Smooth muscle cell (in vitro differentiated cells): ENCODE results near the gene TIE1. TPM values are rescaled to one million over a fixed set of nuclear protein-coding genes. Genes with fewer than 3 reads are reported as not detected.

Source experiments
- DNase-seq: peaks from one replicate; lab custom pipeline; 2025; ENCODE audit not compliant: unreplicated experiment; lab: John Stamatoyannopoulos, UW
- H2AFZ ChIP-seq: fragments of 200-600 bp; sonication (generic); 2 replicates; pipeline ENCODE4 v1.6.0; 2016; ENCODE audit warnings: antibody characterized with exemption, low read depth, mild to moderate bottlenecking
- H3F3A ChIP-seq: fragments of 200-600 bp; sonication (generic); 2 replicates; pipeline ENCODE4 v1.6.0; 2017; ENCODE audit warnings: antibody characterized with exemption, low read depth
- H3K27ac ChIP-seq: fragments of 200-600 bp; sonication (generic); 2 replicates; pipeline ENCODE4 v1.5.1; 2016; ENCODE audit warnings: low read depth, mild to moderate bottlenecking
- H3K27me3 ChIP-seq: fragments of 200-600 bp; sonication (generic); 2 replicates; pipeline ENCODE4 v1.6.1; 2016; ENCODE audit warnings: low read depth, mild to moderate bottlenecking
- H3K36me3 ChIP-seq: fragments of 200-600 bp; sonication (generic); 2 replicates; pipeline ENCODE4 v1.5.1; 2016; ENCODE audit warnings: low read depth
- H3K4me1 ChIP-seq: fragments of 200-600 bp; sonication (generic); 2 replicates; pipeline ENCODE4 v1.5.1; 2016; ENCODE audit warnings: low read depth
- H3K4me2 ChIP-seq: fragments of 200-600 bp; sonication (generic); 2 replicates; pipeline ENCODE4 v1.6.0; 2016; ENCODE audit warnings: mild to moderate bottlenecking
- H3K4me3 ChIP-seq: fragments of 200-600 bp; sonication (generic); 2 replicates; pipeline ENCODE4 v1.5.1; 2016; ENCODE audit warnings: mild to moderate bottlenecking
- H3K79me2 ChIP-seq: fragments of 200-600 bp; sonication (generic); 2 replicates; pipeline ENCODE4 v1.6.0; 2016; ENCODE audit warnings: low read depth, mild to moderate bottlenecking
- H3K9ac ChIP-seq: fragments of 200-600 bp; sonication (generic); 2 replicates; pipeline ENCODE4 v1.6.0; 2016; ENCODE audit warnings: low read depth
- H3K9me3 ChIP-seq: fragments of 200-600 bp; sonication (generic); replicated peaks from 2 replicates; pipeline ENCODE4 v1.5.1; 2016; ENCODE audit warnings: low read depth
- H4K20me1 ChIP-seq: fragments of 200-600 bp; sonication (generic); 2 replicates; pipeline ENCODE4 v1.6.0; 2016; ENCODE audit warnings: low read depth
- CTCF ChIP-seq: fragments of 200-600 bp; sonication (generic); IDR thresholded peaks from 2 replicates; pipeline ENCODE4 v1.5.1; 2017; ENCODE audit warnings: borderline replicate concordance, mild to moderate bottlenecking, antibody characterized with exemption; ENCODE audit not compliant: insufficient read depth, poor library complexity, severe bottlenecking
- WGBS: methylation state at CpG from one replicate; pipeline ENCODE4 v1.1.7; 2016; ENCODE audit warnings: low lambda C conversion rate; 5-methylcytosine and 5-hydroxymethylcytosine counted together
- polyA plus RNA-seq: library from polyadenylated mRNA; unstranded; fragments of >200 nt; fragmentation: Nextera tagmentation; extraction: Ambion mirVana; gene quantifications from 2 replicates; pipeline ENCODE4 v1.2.1, GENCODE V29; 2016
- total RNA-seq: library from RNA; depleted of rRNA; stranded (reverse); fragments of >200 nt; gene quantifications from 2 replicates; pipeline ENCODE4 v1.2.3, GENCODE V29; 2014

TIE1 gene
- total and polyA plus RNA-seq, 2 experiments from 2014 or later: 0.18 to 0.73 TPM

DNA sequence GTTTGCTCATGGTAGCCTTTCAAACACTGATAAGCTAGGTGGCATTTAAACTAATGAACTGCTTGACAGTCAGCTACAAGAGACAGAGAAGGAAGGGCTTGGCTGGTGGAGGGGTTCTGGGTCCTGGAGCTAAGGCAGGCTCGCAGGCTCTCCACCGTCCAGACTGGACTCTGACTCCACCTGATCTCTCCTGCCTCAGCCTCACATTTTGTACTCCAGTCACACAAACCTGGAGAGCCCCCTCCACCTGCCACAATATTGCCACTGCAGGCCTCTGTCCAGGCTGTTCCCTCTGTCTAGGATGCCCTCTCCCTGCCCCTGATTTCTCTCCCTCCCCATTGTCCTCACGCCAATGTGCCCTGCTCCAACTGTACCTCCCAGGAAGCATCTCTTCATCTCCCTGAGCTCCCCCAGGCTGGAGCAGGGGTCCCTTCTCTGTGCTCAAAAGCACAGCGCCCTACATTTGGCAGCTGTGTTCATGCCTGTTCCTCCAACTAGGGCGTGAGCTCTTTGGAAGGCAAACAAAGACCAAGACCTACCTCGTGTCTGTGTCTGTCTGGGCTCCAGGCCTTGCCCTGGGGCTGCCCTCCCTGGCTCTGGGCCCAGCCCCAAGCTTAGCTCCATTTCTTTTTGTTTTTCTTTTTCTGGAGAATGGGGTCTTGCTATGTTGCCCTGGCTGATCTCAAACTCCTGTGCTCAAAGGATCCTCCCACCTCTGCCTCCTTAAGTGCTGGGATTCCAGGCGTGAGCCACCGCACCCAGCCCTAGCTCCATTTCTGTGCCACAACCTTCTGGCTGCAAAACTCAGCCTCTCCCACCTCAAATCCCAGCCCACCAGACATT is 2.9 kb downstream of the TIE1 start:
- no peaks in the 10 kb centered on the region for H3K36me3 ChIP-seq
- no peak for TF ChIP-seq CTCF
- H3K9ac ChIP-seq: no peak overlapping the region
- no peak for DNase-seq
- H3K4me3 ChIP-seq: no peak overlapping the region
- H3K27ac ChIP-seq: no peak overlapping the region
- no peaks in the 10 kb centered on the region for H3K4me1 ChIP-seq
- H2AFZ ChIP-seq: no peak overlapping the region
- 85% methylated on average over 8 of the region's 8 CpGs for WGBS
- no peak overlapping the region for H3K4me2 ChIP-seq
- H3K27me3 ChIP-seq: no peaks in the 10 kb centered on the region
- H3F3A ChIP-seq: no peaks in the 10 kb centered on the region
- no peaks in the 10 kb centered on the region for H4K20me1 ChIP-seq
- H3K9me3 ChIP-seq: no peaks in the 10 kb centered on the region
- H3K79me2 ChIP-seq: no peaks in the 10 kb centered on the region

- Histone ChIP-seq H3K27me3 (no peaks in the 10 kb centered on the region), H3K27ac (no peak overlapping the region), H3K9me3 (no peaks in the 10 kb centered on the region), H3K36me3 (no peaks in the 10 kb centered on the region), H3K4me2 (no peak overlapping the region), H3K9ac (no peak overlapping the region), H3F3A (no peaks in the 10 kb centered on the region), H3K4me3 (no peak overlapping the region), H2AFZ (no peak overlapping the region), H4K20me1 (no peaks in the 10 kb centered on the region), H3K4me1 (no peaks in the 10 kb centered on the region), H3K79me2 (no peaks in the 10 kb centered on the region)
- no peak for DNase-seq
- TF ChIP-seq CTCF: no peak
- 44% methylated on average over 8 of the region's 8 CpGs for WGBS
These were observed 3.5 kb downstream of the TIE1 start for GRCh38 chr1:43304314-43304681.

DNA sequence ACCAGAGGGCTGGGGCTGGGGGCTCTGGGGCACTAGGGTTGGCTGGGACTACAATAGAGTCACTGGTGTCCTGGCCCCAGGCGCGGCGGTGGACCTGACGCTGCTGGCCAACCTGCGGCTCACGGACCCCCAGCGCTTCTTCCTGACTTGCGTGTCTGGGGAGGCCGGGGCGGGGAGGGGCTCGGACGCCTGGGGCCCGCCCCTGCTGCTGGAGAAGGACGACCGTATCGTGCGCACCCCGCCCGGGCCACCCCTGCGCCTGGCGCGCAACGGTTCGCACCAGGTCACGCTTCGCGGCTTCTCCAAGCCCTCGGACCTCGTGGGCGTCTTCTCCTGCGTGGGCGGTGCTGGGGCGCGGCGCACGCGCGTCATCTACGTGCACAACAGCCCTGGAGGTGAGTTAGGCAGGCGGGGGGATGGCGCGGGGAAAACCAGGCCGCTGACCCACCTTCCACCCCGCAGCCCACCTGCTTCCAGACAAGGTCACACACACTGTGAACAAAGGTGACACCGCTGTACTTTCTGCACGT is 4.1 kb downstream of the TIE1 start:
- Histone ChIP-seq H3K4me3 (no peak overlapping the region), H3K36me3 (no peaks in the 10 kb centered on the region), H3K4me2 (no peak overlapping the region), H3K79me2 (no peaks in the 10 kb centered on the region), H3F3A (no peaks in the 10 kb centered on the region), H3K4me1 (no peaks in the 10 kb centered on the region), H4K20me1 (no peaks in the 10 kb centered on the region), H2AFZ (no peak overlapping the region), H3K27ac (no peak overlapping the region), H3K9ac (no peak overlapping the region), H3K27me3 (no peaks in the 10 kb centered on the region), H3K9me3 (no peaks in the 10 kb centered on the region)
- WGBS: 96% methylated on average over 22 of the region's 46 CpGs
- no peak for TF ChIP-seq CTCF
- no peak for DNase-seq
